Measurements from ENCODE around the gene DIABLO.

Gene DIABLO

GRCh38 chr12:122200541-122201175, 25.2 kb downstream of the DIABLO start:
- Histone ChIP-seq H3K79me1 (ENCODE audit: low read length) (peaks cover 2% of the 10 kb centered on the region), H3K27ac (ENCODE audit: low read depth, low read length) (no peak overlapping the region), H3K9me3 (ENCODE audit: insufficient read depth, low read depth, low read length) (peaks cover 1% of the 10 kb centered on the region), H3K23ac (ENCODE audit: low read length) (no peak overlapping the region), H2BK5ac (ENCODE audit: low read depth, low read length, poor library complexity) (no peak overlapping the region), H3K4me2 (ENCODE audit: low read length) (no peak overlapping the region), H2BK12ac (ENCODE audit: low read length) (no peak overlapping the region), H2BK120ac (ENCODE audit: insufficient read depth, low read length, poor library complexity) (no peak overlapping the region), H2AK5ac (ENCODE audit: low read length) (no peak overlapping the region), H4K8ac (ENCODE audit: low read depth, low read length) (no peak overlapping the region), H3K36me3 (ENCODE audit: control insufficient read depth in 1 of 2, insufficient read depth in 2 of 2, low read length in 2 of 2) (no peaks in the 10 kb centered on the region), H3K18ac (ENCODE audit: low read length) (no peak overlapping the region), H3K79me2 (ENCODE audit: control insufficient read depth, insufficient read depth, low read length, poor library complexity) (no peaks in the 10 kb centered on the region), H3K4ac (ENCODE audit: low read depth, low read length) (no peak overlapping the region), H4K91ac (ENCODE audit: low read depth, low read length) (no peak overlapping the region), H3K14ac (ENCODE audit: low read length) (no peak overlapping the region), H4K12ac (ENCODE audit: low read depth, low read length) (no peak overlapping the region), H2AFZ (ENCODE audit: insufficient read depth, low read length, poor library complexity) (no peak overlapping the region), H3K27me3 (ENCODE audit: insufficient read depth, low read length) (peaks cover 13% of the 10 kb centered on the region), H3K9ac (ENCODE audit: low read length) (no peak overlapping the region), H3K4me1 (ENCODE audit: control insufficient read depth in 1 of 2, insufficient read depth in 2 of 2, low read length in 2 of 2) (peaks cover 6 to 10% of the 10 kb centered on the region in 2 experiments), H3K4me3 (ENCODE audit: low read depth, low read length) (no peak overlapping the region)
- WGBS (ENCODE audit: extremely low coverage, insufficient coverage, insufficient read length) = no CpG with 5 or more reads among the region's 24 CpGs
- no peak for DNase-seq

- H2AK5ac ChIP-seq (ENCODE audit: low read length) = no peak overlapping the region
- H4K8ac ChIP-seq (ENCODE audit: low read depth, low read length) = no peak overlapping the region
- H3K27ac ChIP-seq (ENCODE audit: low read depth, low read length) = no peak overlapping the region
- no peak overlapping the region for H3K4me3 ChIP-seq (ENCODE audit: low read depth, low read length)
- no peak overlapping the region for H3K4me2 ChIP-seq (ENCODE audit: low read length)
- H2BK5ac ChIP-seq (ENCODE audit: low read depth, low read length, poor library complexity) = no peak overlapping the region
- peaks cover 10% of the 10 kb centered on the region for H3K27me3 ChIP-seq (ENCODE audit: insufficient read depth, low read length)
- H2BK120ac ChIP-seq (ENCODE audit: insufficient read depth, low read length, poor library complexity) = no peak overlapping the region
- no peak overlapping the region for H4K12ac ChIP-seq (ENCODE audit: low read depth, low read length)
- H3K4ac ChIP-seq (ENCODE audit: low read depth, low read length) = no peak overlapping the region
- no peak overlapping the region for H3K18ac ChIP-seq (ENCODE audit: low read length)
- no peak overlapping the region for H2AFZ ChIP-seq (ENCODE audit: insufficient read depth, low read length, poor library complexity)
- H3K79me1 ChIP-seq (ENCODE audit: low read length) = peaks cover 2% of the 10 kb centered on the region
- H3K36me3 ChIP-seq (ENCODE audit: control insufficient read depth in 1 of 2, insufficient read depth in 2 of 2, low read length in 2 of 2) = no peaks in the 10 kb centered on the region
- H3K14ac ChIP-seq (ENCODE audit: low read length) = no peak overlapping the region
- no peak for DNase-seq
- H3K79me2 ChIP-seq (ENCODE audit: control insufficient read depth, insufficient read depth, low read length, poor library complexity) = no peaks in the 10 kb centered on the region
- no peak overlapping the region for H4K91ac ChIP-seq (ENCODE audit: low read depth, low read length)
- no peak overlapping the region for H2BK12ac ChIP-seq (ENCODE audit: low read length)
- H3K4me1 ChIP-seq (ENCODE audit: control insufficient read depth in 1 of 2, insufficient read depth in 2 of 2, low read length in 2 of 2) = peaks cover 6 to 10% of the 10 kb centered on the region in 2 experiments
- no peaks in the 10 kb centered on the region for H3K9me3 ChIP-seq (ENCODE audit: insufficient read depth, low read depth, low read length)
- H3K23ac ChIP-seq (ENCODE audit: low read length) = no peak overlapping the region
- no CpG with 5 or more reads among the region's 29 CpGs for WGBS (ENCODE audit: extremely low coverage, insufficient coverage, insufficient read length)
- H3K9ac ChIP-seq (ENCODE audit: low read length) = no peak overlapping the region
Observed at GRCh38 chr12:122199484-122200355, 26.1 kb downstream of the DIABLO start.

GRCh38 chr12:122197612-122197966, 28.3 kb downstream of the DIABLO start:
- Histone ChIP-seq H3K4ac (ENCODE audit: low read depth, low read length) (no peak overlapping the region), H3K18ac (ENCODE audit: low read length) (no peak overlapping the region), H3K4me1 (ENCODE audit: control insufficient read depth in 1 of 2, insufficient read depth in 2 of 2, low read length in 2 of 2) (peaks cover 0 to 2% of the 10 kb centered on the region in 2 experiments), H2AFZ (ENCODE audit: insufficient read depth, low read length, poor library complexity) (no peak overlapping the region), H3K4me2 (ENCODE audit: low read length) (no peak overlapping the region), H3K9ac (ENCODE audit: low read length) (no peak overlapping the region), H4K91ac (ENCODE audit: low read depth, low read length) (no peak overlapping the region), H3K23ac (ENCODE audit: low read length) (no peak overlapping the region), H3K14ac (ENCODE audit: low read length) (no peak overlapping the region), H2BK5ac (ENCODE audit: low read depth, low read length, poor library complexity) (no peak overlapping the region), H3K27me3 (ENCODE audit: insufficient read depth, low read length) (no peaks in the 10 kb centered on the region), H3K79me1 (ENCODE audit: low read length) (no peaks in the 10 kb centered on the region), H3K4me3 (ENCODE audit: low read depth, low read length) (no peak overlapping the region), H3K79me2 (ENCODE audit: control insufficient read depth, insufficient read depth, low read length, poor library complexity) (no peaks in the 10 kb centered on the region), H3K27ac (ENCODE audit: low read depth, low read length) (no peak overlapping the region), H4K8ac (ENCODE audit: low read depth, low read length) (no peak overlapping the region), H3K36me3 (ENCODE audit: control insufficient read depth in 1 of 2, insufficient read depth in 2 of 2, low read length in 2 of 2) (no peaks in the 10 kb centered on the region), H3K9me3 (ENCODE audit: insufficient read depth, low read depth, low read length) (no peaks in the 10 kb centered on the region), H4K12ac (ENCODE audit: low read depth, low read length) (no peak overlapping the region), H2BK120ac (ENCODE audit: insufficient read depth, low read length, poor library complexity) (no peak overlapping the region), H2AK5ac (ENCODE audit: low read length) (no peak overlapping the region), H2BK12ac (ENCODE audit: low read length) (no peak overlapping the region)
- WGBS (ENCODE audit: extremely low coverage, insufficient coverage, insufficient read length) = no CpG with 5 or more reads among the region's 1 CpG
- DNase-seq = no peak

- no peak overlapping the region for H3K27ac ChIP-seq (ENCODE audit: low read depth, low read length)
- no peak overlapping the region for H3K9ac ChIP-seq (ENCODE audit: low read length)
- no peak overlapping the region for H3K14ac ChIP-seq (ENCODE audit: low read length)
- no peak overlapping the region for H2AK5ac ChIP-seq (ENCODE audit: low read length)
- H4K8ac ChIP-seq (ENCODE audit: low read depth, low read length) = no peak overlapping the region
- H2BK120ac ChIP-seq (ENCODE audit: insufficient read depth, low read length, poor library complexity) = no peak overlapping the region
- H4K91ac ChIP-seq (ENCODE audit: low read depth, low read length) = no peak overlapping the region
- H2BK5ac ChIP-seq (ENCODE audit: low read depth, low read length, poor library complexity) = no peak overlapping the region
- no peak overlapping the region for H3K18ac ChIP-seq (ENCODE audit: low read length)
- H3K23ac ChIP-seq (ENCODE audit: low read length) = no peak overlapping the region
- H2AFZ ChIP-seq (ENCODE audit: insufficient read depth, low read length, poor library complexity) = no peak overlapping the region
- WGBS (ENCODE audit: extremely low coverage, insufficient coverage, insufficient read length) = no CpG with 5 or more reads among the region's 4 CpGs
- no peaks in the 10 kb centered on the region for H3K27me3 ChIP-seq (ENCODE audit: insufficient read depth, low read length)
- H3K9me3 ChIP-seq (ENCODE audit: insufficient read depth, low read depth, low read length) = no peaks in the 10 kb centered on the region
- no peaks in the 10 kb centered on the region for H3K36me3 ChIP-seq (ENCODE audit: control insufficient read depth in 1 of 2, insufficient read depth in 2 of 2, low read length in 2 of 2)
- DNase-seq = no peak
- no peak overlapping the region for H3K4ac ChIP-seq (ENCODE audit: low read depth, low read length)
- H3K4me3 ChIP-seq (ENCODE audit: low read depth, low read length) = no peak overlapping the region
- H4K12ac ChIP-seq (ENCODE audit: low read depth, low read length) = no peak overlapping the region
- no peak overlapping the region for H3K4me2 ChIP-seq (ENCODE audit: low read length)
- H3K4me1 ChIP-seq (ENCODE audit: control insufficient read depth in 1 of 2, insufficient read depth in 2 of 2, low read length in 2 of 2) = no peaks in the 10 kb centered on the region
- no peaks in the 10 kb centered on the region for H3K79me1 ChIP-seq (ENCODE audit: low read length)
- H2BK12ac ChIP-seq (ENCODE audit: low read length) = no peak overlapping the region
- H3K79me2 ChIP-seq (ENCODE audit: control insufficient read depth, insufficient read depth, low read length, poor library complexity) = no peaks in the 10 kb centered on the region
Observed at GRCh38 chr12:122195405-122195804, 30.4 kb downstream of the DIABLO start.

Data from trophoblast cell (in vitro differentiated cells and primary cell).